Upper lobe of left lung (tissue), 4 donors: ENCODE results near the gene ARID4B.

ENCODE experiments used
- EP300 ChIP-seq, 4 donors: sonication (generic); formaldehyde crosslinking; IDR thresholded peaks; one replicate each; pipeline ENCODE4 v1.5.1; 2017; ENCODE audit warnings: antibody characterized with exemption in 4 of 4, control low read depth in 2 of 4
- POLR2A ChIP-seq, 4 donors: fragments of 450-650 bp; IDR thresholded peaks; one replicate each; pipeline ENCODE4 v1.5.1; 2016 to 2017; ENCODE audit warnings: antibody characterized with exemption in 4 of 4, mild to moderate bottlenecking in 2 of 4
- POLR2AphosphoS5 ChIP-seq, 2 donors: sonication (generic); formaldehyde crosslinking; IDR thresholded peaks; one replicate each; pipeline ENCODE4 v1.5.1; 2017; ENCODE audit warnings: antibody characterized with exemption in 2 of 2
- TF ChIP-seq, protein P1 (sequence below), 6 experiments: fragments of 450-650 bp in 4 of 6; fragments of 200-600 bp in 2 of 6; sonication (generic) in 2 of 6; IDR thresholded peaks; one replicate each; pipeline ENCODE4 v1.5.1; 2016 to 2019; ENCODE audit warnings: antibody characterized with exemption in 6 of 6

DNA sequence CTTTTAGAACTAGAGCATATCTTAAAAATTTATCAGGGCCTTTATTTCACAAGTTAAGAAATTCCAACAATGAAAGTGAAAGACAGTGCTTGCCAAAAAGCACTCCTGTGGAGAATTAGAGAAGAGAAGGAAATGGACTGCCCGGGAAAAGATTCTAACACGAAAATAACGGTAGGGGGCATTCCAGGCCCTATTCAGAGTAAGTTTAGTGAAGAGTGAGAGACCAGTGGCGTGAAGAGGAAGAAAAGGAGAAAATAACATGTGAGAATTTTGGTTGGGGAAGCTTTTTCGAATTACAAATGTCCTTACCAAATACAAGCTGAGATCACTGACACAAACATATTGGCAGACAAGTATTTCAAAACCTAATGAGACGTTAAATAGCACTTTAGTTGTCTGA is 128.5 kb downstream of the ARID4B start:
- TF ChIP-seq, protein P1, sequence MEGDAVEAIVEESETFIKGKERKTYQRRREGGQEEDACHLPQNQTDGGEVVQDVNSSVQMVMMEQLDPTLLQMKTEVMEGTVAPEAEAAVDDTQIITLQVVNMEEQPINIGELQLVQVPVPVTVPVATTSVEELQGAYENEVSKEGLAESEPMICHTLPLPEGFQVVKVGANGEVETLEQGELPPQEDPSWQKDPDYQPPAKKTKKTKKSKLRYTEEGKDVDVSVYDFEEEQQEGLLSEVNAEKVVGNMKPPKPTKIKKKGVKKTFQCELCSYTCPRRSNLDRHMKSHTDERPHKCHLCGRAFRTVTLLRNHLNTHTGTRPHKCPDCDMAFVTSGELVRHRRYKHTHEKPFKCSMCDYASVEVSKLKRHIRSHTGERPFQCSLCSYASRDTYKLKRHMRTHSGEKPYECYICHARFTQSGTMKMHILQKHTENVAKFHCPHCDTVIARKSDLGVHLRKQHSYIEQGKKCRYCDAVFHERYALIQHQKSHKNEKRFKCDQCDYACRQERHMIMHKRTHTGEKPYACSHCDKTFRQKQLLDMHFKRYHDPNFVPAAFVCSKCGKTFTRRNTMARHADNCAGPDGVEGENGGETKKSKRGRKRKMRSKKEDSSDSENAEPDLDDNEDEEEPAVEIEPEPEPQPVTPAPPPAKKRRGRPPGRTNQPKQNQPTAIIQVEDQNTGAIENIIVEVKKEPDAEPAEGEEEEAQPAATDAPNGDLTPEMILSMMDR (IDR thresholded peaks at IDR 0.05), result peak in 2 of 6 experiments; percentile 17 to 28
- TF ChIP-seq EP300 (IDR thresholded peaks at IDR 0.05) (no peak), POLR2A (IDR thresholded peaks at IDR 0.05) (no peak), POLR2AphosphoS5 (IDR thresholded peaks at IDR 0.05) (no peak)
